ENCODE data around the gene ISL2.

DNA sequence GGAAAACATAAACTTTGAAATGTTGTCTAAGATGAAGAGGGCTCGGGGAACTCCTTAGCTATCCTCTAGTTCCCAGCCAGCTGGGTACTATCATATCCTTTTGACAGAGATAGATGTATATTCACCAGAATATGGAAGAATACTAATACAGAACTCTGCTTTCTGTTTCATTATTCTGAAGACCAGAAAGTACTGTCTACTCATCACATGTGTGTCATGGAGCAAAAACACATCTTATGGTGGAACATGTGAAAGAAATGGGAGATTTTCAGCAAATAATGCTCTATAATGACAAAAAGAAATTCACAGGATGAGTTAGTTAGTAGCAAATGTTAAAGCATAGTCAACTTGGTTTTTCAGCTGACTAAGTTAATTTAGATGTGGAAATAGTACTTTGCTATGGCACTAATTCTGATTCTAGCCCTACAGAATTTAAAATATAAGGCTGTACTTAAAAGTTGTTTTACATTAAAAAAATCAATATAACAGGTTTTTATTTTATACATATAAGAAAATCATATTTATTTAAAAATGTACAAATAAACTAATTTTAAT, 16.5 kb downstream of the ISL2 start:
- TF ChIP-seq CTCF (conservative IDR thresholded peaks at IDR 0.05; ENCODE audit: low read length) (no peak), EZH2phosphoT487 (IDR thresholded peaks at IDR 0.05; ENCODE audit: borderline replicate concordance, low read depth, low read length) (no peak)

Data from OCI-LY7 (cell line).